ENCODE results near the gene SLC6A6.

Gene SLC6A6

DNA sequence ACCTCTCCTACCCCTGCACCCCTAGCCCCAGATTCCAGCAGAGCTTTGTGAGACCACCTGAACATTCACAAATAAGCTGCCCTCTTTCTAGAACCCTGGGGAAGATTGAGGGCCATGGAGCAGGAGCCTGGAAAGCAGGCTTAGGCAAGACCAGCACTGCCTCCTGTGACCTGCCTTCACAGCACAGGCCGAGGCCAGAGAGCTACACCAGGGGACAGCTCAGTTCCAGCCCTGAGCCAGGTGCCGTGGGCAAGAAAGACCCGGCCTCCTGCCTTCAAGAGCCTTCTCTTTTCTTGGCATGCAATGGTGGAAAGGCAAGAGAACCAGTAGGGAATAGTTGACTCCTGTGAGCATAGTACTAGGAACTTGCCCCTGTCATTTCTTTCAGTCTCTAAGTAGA, 48.1 kb downstream of the SLC6A6 start:
- TF ChIP-seq, protein P1, sequence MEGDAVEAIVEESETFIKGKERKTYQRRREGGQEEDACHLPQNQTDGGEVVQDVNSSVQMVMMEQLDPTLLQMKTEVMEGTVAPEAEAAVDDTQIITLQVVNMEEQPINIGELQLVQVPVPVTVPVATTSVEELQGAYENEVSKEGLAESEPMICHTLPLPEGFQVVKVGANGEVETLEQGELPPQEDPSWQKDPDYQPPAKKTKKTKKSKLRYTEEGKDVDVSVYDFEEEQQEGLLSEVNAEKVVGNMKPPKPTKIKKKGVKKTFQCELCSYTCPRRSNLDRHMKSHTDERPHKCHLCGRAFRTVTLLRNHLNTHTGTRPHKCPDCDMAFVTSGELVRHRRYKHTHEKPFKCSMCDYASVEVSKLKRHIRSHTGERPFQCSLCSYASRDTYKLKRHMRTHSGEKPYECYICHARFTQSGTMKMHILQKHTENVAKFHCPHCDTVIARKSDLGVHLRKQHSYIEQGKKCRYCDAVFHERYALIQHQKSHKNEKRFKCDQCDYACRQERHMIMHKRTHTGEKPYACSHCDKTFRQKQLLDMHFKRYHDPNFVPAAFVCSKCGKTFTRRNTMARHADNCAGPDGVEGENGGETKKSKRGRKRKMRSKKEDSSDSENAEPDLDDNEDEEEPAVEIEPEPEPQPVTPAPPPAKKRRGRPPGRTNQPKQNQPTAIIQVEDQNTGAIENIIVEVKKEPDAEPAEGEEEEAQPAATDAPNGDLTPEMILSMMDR (IDR thresholded peaks at IDR 0.05; ENCODE audit: low read depth, low read length) = no peak
- no peak overlapping the region for H3K4me3 ChIP-seq (ENCODE audit: low read depth, low read length)
- in situ Hi-C loops (cut with HindIII; ENCODE audit: low sequenced_read_pairs) = no loop called here
- no peak for DNase-seq (ENCODE audit: low read depth, low spot score)

GRCh38 chr3:14450922-14451606, 48.7 kb downstream of the SLC6A6 start:
- in situ Hi-C loops (cut with HindIII; ENCODE audit: low sequenced_read_pairs) = no loop called here
- H3K4me3 ChIP-seq (ENCODE audit: low read depth, low read length) = no peak overlapping the region
- TF ChIP-seq, protein P1 (IDR thresholded peaks at IDR 0.05; ENCODE audit: low read depth, low read length) = no peak

DNA sequence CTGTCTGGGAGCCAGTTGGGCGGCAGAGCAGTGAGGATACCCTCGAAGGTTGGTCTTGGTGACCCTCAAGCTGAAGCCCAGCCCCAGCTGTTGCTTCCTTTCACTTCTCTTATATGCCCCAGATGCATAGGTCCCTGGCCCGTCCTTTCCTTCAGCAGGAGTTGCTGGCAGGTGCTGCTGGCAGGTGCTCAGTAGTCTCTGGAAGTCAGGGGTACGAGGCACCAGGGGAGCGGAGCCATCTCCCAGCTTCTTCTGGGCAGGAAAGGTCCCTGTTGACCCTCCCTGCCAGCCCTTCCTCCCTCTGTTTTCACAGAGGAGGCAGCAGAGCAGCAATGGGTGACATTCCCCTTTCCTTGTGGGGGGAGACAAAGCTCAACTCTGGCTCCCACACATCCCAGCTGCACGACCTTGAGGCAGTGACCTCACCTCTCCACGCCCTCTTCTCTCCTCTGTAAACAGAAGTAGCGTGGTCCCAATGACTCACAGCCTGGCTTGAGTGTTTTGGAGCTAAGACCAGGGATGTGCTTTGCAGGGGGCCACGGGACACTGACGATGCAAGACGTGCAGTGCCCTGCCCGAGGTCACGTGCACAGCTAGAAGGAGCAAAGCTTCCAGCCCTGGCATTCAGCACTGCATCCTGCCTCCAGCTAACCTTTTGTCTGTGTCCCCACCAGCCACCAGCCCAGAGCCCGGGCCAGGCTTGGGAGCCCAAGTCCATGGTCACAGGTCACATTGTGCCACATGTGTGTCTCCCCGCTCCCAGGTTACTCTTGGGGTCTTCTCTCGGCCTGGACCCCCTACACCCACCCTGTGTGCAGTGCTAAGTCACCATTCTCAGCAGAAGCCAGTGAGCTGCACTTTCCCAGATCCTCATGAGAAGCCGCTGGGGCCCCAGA, 49.7 kb downstream of the SLC6A6 start:
- H3K4me3 ChIP-seq (ENCODE audit: low read depth, low read length) = no peak overlapping the region
- DNase-seq (ENCODE audit: low read depth, low spot score) = peak; percentile 88
- in situ Hi-C loops (cut with HindIII; ENCODE audit: low sequenced_read_pairs) = no loop called here
- TF ChIP-seq, protein P1 (IDR thresholded peaks at IDR 0.05; ENCODE audit: low read depth, low read length) = no peak

More at GRCh38 chr3:14450922-14451606, 48.7 kb downstream of the SLC6A6 start:
- DNase-seq (ENCODE audit: low read depth, low spot score) = no peak

DNA sequence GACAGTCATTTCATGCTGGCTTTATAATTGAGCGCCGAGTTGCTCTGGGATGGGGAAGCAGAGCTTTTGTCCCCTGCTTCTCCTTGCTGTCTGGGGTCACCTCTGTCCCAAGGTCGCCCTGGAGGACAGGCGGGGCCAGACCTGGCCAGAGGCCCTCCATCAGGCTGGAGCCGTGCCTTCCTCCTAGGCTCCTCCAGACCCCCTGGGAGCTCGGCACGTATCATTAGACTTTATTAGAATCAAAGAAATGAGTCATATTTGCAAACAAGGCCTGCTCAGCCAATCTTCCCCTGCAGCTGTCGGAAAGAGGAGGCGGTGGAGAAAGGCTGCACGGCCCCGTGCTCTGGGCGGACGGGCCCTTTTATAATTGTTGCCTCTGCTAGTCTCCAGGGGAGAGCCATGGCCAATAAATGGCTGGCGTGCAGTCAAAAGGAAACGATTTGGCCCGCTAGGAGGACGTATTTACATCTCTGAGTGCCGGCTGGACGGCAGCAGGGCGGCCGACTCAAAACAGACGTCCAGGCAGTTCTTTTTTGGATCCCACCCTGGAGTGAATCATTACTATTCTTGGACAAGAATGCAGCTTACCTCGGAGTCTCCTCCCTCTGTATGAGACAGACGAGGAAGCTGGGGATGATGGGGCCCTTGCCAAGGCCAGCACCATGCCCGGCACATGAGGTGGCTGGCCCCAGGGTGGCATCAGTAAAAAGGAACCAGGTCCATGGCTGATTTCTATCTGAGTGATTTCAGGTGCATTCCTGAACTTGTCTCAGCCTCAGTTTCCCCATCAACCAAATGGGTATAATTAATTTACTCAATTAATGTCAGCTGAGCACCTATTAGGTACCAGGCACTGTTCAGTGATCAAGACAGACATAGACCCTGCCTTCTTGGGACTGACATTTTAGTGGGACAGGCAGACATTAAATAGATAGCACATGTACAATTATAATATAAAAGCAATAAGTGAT, 50.6 kb downstream of the SLC6A6 start:
- no peak overlapping the region for H3K4me3 ChIP-seq (ENCODE audit: low read depth, low read length)
- in situ Hi-C loops (cut with HindIII; ENCODE audit: low sequenced_read_pairs) = no loop called here
- DNase-seq (ENCODE audit: low read depth, low spot score) = peak; percentile 100
- TF ChIP-seq, protein P1 (IDR thresholded peaks at IDR 0.05; ENCODE audit: low read depth, low read length) = no peak

- TF ChIP-seq, protein P1 (IDR thresholded peaks at IDR 0.05; ENCODE audit: low read depth, low read length) = no peak
- H3K4me3 ChIP-seq (ENCODE audit: low read depth, low read length) = no peak overlapping the region
- DNase-seq (ENCODE audit: low read depth, low spot score) = no peak
- in situ Hi-C loops (cut with HindIII; ENCODE audit: low sequenced_read_pairs) = no loop called here
Measured at GRCh38 chr3:14453876-14454638, 51.7 kb downstream of the SLC6A6 start.
